Measurements from ENCODE around the gene PARVA. TPM values are rescaled to one million over a fixed set of nuclear protein-coding genes. Genes with fewer than 3 reads are reported as not detected.

PARVA gene
- total and polyA plus RNA-seq, 2 of the 8 experiments (the other 6 are each of a cell fraction or from before 2014, with no cell fraction given): 3.1 to 13.5 TPM

DNA sequence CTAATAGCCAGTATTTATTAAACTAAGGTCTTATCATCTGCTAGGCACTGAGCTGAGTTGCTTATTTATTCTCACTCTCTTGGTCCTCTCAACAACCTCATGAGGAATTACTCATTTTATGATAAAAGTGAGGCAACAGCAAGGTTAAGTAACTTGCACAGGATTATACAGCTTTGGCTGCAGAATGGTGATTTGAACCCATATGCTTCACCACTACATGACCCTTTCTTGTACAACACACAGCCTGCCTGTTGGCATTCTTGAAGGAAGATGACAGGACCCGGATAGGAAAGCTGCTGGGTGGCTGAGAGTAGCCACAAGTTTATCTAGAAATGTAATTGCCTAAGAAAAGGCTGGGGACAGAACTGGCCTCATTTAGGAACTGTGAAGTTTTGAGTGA lies 5.3 kb upstream of the PARVA start:
- no peak overlapping the region for H3K4me3 ChIP-seq (ENCODE audit: extremely low read depth in 1 of 4, insufficient read depth in 2 of 4, low read depth in 3 of 4, low read length in 4 of 4)

More for the DNA sequence above, 5.3 kb upstream of the PARVA start:
- POLR2A ChIA-PET (ENCODE audit: partially characterized antibody): no interaction called here
- Histone ChIP-seq H3K56ac (replicated peaks; ENCODE audit: insufficient read length, low read depth, low read length) (no peak overlapping the region), H2BK120ac (replicated peaks; ENCODE audit: low read depth, low read length) (no peak overlapping the region), H3K9me3 (ENCODE audit: insufficient read depth in 2 of 2, low read depth in 1 of 2, low read length in 1 of 2) (no peaks in the 10 kb centered on the region), H3K79me1 (ENCODE audit: low read depth, low read length) (no peaks in the 10 kb centered on the region), H3K18ac (ENCODE audit: extremely low read depth, low read length) (no peak overlapping the region), H2BK5ac (ENCODE audit: low read depth, low read length) (no peak overlapping the region), H4K20me1 (replicated peaks in 1 of 2; ENCODE audit: control insufficient read depth in 1 of 2, insufficient read depth in 2 of 2, low read length in 2 of 2) (no peaks in the 10 kb centered on the region), H2BK12ac (ENCODE audit: low read depth, low read length) (no peak overlapping the region), H4K91ac (replicated peaks; ENCODE audit: insufficient read length, low read length) (no peak overlapping the region), H3K14ac (ENCODE audit: insufficient read length) (no peak overlapping the region), H2AFZ (ENCODE audit: low read length) (no peak overlapping the region), H3K27ac (ENCODE audit: low read depth, low read length) (no peak overlapping the region), H3K4me1 (replicated peaks in 1 of 4; ENCODE audit: control insufficient read depth in 3 of 4, insufficient read depth in 4 of 4, low read length in 3 of 4) (peaks cover 0 to 6% (median 2%) of the 10 kb centered on the region in 4 experiments; a peak in 3 of 7 replicates), H3K9ac (replicated peaks in 1 of 4; ENCODE audit: extremely low read depth in 1 of 4, low read depth in 3 of 4, low read length in 3 of 4) (no peak overlapping the region), H3K23me2 (ENCODE audit: low read depth, low read length) (peaks cover 6% of the 10 kb centered on the region; the same call in 1 of the 2 replicates), H3K23ac (ENCODE audit: insufficient read length) (no peak overlapping the region), H3K27me3 (replicated peaks in 1 of 4; ENCODE audit: control insufficient read depth in 3 of 4, extremely low read depth in 1 of 4, insufficient read depth in 3 of 4, low read length in 3 of 4) (peaks cover 2 to 12% (median 8%) of the 10 kb centered on the region in 4 experiments), H4K8ac (ENCODE audit: extremely low read depth, insufficient read depth, low read length) (no peak overlapping the region), H2BK20ac (ENCODE audit: low read length) (no peak overlapping the region), H4K5ac (ENCODE audit: insufficient read length, low read depth, low read length) (no peak overlapping the region), H3K79me2 (ENCODE audit: control insufficient read depth in 1 of 2, insufficient read depth in 2 of 2, low read length in 2 of 2) (no peaks in the 10 kb centered on the region), H3K4me2 (ENCODE audit: insufficient read depth in 1 of 2, low read depth in 2 of 2, low read length in 2 of 2) (no peak overlapping the region), H2BK15ac (ENCODE audit: low read length) (no peak overlapping the region), H2AK5ac (ENCODE audit: low read depth, low read length) (no peak overlapping the region), H3K4ac (replicated peaks; ENCODE audit: insufficient read length, low read depth, low read length) (no peak overlapping the region), H3K36me3 (ENCODE audit: control insufficient read depth in 2 of 4, insufficient read depth in 4 of 4, low read length in 3 of 4) (no peaks in the 10 kb centered on the region)
- CTCF ChIA-PET (ENCODE audit: partially characterized antibody): interaction anchor here (1.4 kb wide), 1 partner anchor 84 kb away, joined by 3 read pairs; no protein-coding TSS in a partner anchor
- WGBS, 2 experiments (ENCODE audit: extremely low coverage in 1 of 2, insufficient coverage in 1 of 2, insufficient read length in 1 of 2, insufficient replicate concordance in 2 of 2, low coverage in 1 of 2, low lambda C conversion rate in 2 of 2, missing lambda C conversion rate in 1 of 2): 82% methylated on average over 1 of the region's 1 CpG; no CpG with 5 or more reads in 1 of the 2 experiments
- DNase-seq (ENCODE audit: low read depth in 1 of 2, low spot score in 2 of 2): no peak
- FAIRE-seq: no peak
- TF ChIP-seq ZNF274 (IDR thresholded peaks at IDR 0.05; ENCODE audit: borderline replicate concordance, extremely low read depth, low read length): no peak

Data from H1 (cell line).